ENCODE measurements around the gene TMEM50B.

Gene TMEM50B

DNA sequence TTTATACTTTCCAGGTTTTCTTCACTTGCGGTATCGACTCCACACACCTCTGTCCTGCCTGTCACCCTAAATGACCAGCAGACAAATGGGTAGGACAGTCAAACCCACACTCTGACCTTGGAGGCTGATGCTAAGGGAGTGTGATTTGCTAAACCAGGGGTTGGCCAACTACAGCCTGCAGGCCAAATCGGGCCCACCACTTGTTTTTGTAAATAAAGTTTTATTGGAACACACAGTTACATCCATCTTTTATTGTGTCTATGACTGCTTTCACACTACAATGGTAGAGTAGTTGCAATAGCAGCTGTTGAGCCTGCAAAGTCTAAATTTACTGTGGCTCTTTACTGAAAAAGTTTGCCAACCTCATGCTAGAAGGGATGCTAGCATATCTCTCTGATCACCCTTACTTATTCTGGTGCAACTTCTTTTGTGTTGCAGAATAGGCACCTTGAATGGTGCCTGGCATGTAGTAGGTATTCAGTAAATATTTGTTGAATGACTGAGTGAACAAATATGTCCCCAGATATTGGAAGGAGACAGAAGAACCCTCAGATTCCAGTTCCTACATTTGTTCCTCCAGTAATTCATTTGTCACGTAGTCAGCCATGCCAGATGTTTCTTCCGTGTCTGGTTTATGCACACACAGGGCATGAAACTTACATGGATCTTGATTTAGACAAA, 57.9 kb downstream of the TMEM50B start:
- ATAC-seq: no peak
- no peak for TF ChIP-seq ZNF8 (CRISPR knock-in tag; IDR thresholded peaks at IDR 0.05)
- no peak for TF ChIP-seq CSDC2 (CRISPR knock-in tag; IDR thresholded peaks at IDR 0.05)
- TF ChIP-seq, protein P1, sequence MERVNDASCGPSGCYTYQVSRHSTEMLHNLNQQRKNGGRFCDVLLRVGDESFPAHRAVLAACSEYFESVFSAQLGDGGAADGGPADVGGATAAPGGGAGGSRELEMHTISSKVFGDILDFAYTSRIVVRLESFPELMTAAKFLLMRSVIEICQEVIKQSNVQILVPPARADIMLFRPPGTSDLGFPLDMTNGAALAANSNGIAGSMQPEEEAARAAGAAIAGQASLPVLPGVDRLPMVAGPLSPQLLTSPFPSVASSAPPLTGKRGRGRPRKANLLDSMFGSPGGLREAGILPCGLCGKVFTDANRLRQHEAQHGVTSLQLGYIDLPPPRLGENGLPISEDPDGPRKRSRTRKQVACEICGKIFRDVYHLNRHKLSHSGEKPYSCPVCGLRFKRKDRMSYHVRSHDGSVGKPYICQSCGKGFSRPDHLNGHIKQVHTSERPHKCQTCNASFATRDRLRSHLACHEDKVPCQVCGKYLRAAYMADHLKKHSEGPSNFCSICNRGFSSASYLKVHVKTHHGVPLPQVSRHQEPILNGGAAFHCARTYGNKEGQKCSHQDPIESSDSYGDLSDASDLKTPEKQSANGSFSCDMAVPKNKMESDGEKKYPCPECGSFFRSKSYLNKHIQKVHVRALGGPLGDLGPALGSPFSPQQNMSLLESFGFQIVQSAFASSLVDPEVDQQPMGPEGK (CRISPR knock-in tag; IDR thresholded peaks at IDR 0.05; ENCODE audit: borderline replicate concordance): no peak
- TF ChIP-seq RARB (CRISPR knock-in tag; IDR thresholded peaks at IDR 0.05): no peak
- TF ChIP-seq ZFP3 (CRISPR knock-in tag; IDR thresholded peaks at IDR 0.05): no peak

DNA sequence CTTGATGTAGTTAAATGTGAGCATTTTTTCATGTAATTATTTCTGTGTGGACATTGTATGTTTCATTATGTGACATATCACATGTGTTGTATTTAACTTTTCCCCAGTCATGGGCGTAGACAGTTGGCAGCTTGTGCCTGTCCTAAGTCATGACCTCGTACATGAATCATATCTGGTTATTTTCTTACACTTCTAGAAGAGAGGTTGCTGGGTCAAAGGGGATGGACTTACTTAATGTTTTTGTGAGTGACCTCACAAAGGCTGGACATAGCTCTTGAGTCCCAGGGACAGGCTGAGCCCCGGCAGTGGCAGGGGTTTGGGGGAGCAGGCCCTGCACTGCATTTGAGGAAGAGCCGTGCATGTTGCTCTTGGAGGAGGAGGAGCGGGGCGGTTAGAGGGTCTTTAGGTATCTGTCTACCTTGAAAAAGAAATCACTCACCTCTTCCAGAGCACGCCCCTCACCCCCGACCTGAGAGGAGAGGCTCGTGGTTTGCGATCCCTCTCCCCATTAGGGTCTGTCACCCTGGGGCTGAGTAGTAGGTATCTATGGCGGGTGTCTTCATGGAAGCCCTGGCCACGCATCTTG, 60.1 kb downstream of the TMEM50B start:
- ATAC-seq: peak; percentile 31
- no peak for TF ChIP-seq TCF4 (CRISPR knock-in tag; IDR thresholded peaks at IDR 0.05; ENCODE audit: borderline replicate concordance)
- TF ChIP-seq, protein P1 (CRISPR knock-in tag; IDR thresholded peaks at IDR 0.05; ENCODE audit: borderline replicate concordance): no peak
- no peak for TF ChIP-seq BACH2 (CRISPR knock-in tag; IDR thresholded peaks at IDR 0.05; ENCODE audit: borderline replicate concordance)
- no peak for TF ChIP-seq ZNF8 (CRISPR knock-in tag; IDR thresholded peaks at IDR 0.05)
- no peak for TF ChIP-seq POU6F1 (CRISPR knock-in tag; IDR thresholded peaks at IDR 0.05; ENCODE audit: borderline replicate concordance, low read depth)

GRCh38 chr21:33418691-33419090, 61.1 kb downstream of the TMEM50B start:
- peak; percentile 76 for ATAC-seq
- TF ChIP-seq CREB5 (CRISPR knock-in tag; IDR thresholded peaks at IDR 0.05; ENCODE audit: low read depth) (no peak), ZFP3 (CRISPR knock-in tag; IDR thresholded peaks at IDR 0.05) (no peak)

DNA sequence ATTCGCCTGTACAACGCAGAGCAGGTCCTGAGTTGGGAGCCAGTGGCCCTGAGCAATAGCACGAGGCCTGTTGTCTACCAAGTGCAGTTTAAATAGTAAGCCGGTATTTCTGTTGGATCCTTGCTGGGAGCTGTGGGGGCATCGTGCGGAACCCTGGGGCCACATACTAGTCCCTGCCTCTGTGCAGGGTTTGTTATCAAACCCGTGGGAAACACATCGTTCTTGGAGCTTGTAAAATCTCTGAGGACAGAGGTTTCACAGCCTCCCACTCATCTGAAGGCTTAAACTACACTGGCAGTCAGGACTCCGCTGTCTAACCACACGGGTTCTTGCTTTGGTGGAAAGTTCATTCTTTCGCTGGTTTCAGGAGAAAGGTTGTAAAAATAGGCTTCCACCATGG, 64.8 kb downstream of the TMEM50B start:
- TF ChIP-seq CREB5 (CRISPR knock-in tag; IDR thresholded peaks at IDR 0.05; ENCODE audit: low read depth): no peak
- TF ChIP-seq ZNF565 (CRISPR knock-in tag; conservative IDR thresholded peaks at IDR 0.05; ENCODE audit: low read depth): no peak
- no peak for TF ChIP-seq ZNF8 (CRISPR knock-in tag; IDR thresholded peaks at IDR 0.05)
- TF ChIP-seq PPARA (CRISPR knock-in tag; IDR thresholded peaks at IDR 0.05; ENCODE audit: borderline replicate concordance): no peak
- TF ChIP-seq OSR1 (CRISPR knock-in tag; IDR thresholded peaks at IDR 0.05): no peak
- TF ChIP-seq ISL1 (CRISPR knock-in tag; IDR thresholded peaks at IDR 0.05): no peak
- no peak for TF ChIP-seq ZC3H10 (CRISPR knock-in tag; IDR thresholded peaks at IDR 0.05)
- TF ChIP-seq ZFP30 (CRISPR knock-in tag; IDR thresholded peaks at IDR 0.05): no peak
- no peak for TF ChIP-seq POU6F1 (CRISPR knock-in tag; IDR thresholded peaks at IDR 0.05; ENCODE audit: borderline replicate concordance, low read depth)
- TF ChIP-seq, protein P1 (CRISPR knock-in tag; IDR thresholded peaks at IDR 0.05; ENCODE audit: borderline replicate concordance): no peak
- no peak for ATAC-seq
